NCI-H2227 treated with DMSO at 0.1 percent for 48 hours (cell line): ENCODE results near the gene ULK4.
A peak's percentile ranks its signal among the peaks of the same experiment; 100 is the strongest.
"Not testable (repeated sequence)": the region's sequence is repeated elsewhere in the genome, so short reads cannot be mapped to it uniquely, and the experiment has no call there.

ENCODE experiments used
- DNase-seq: peaks from one replicate; lab custom pipeline; 2025; lab: John Stamatoyannopoulos, UW

The ULK4 gene

DNA sequence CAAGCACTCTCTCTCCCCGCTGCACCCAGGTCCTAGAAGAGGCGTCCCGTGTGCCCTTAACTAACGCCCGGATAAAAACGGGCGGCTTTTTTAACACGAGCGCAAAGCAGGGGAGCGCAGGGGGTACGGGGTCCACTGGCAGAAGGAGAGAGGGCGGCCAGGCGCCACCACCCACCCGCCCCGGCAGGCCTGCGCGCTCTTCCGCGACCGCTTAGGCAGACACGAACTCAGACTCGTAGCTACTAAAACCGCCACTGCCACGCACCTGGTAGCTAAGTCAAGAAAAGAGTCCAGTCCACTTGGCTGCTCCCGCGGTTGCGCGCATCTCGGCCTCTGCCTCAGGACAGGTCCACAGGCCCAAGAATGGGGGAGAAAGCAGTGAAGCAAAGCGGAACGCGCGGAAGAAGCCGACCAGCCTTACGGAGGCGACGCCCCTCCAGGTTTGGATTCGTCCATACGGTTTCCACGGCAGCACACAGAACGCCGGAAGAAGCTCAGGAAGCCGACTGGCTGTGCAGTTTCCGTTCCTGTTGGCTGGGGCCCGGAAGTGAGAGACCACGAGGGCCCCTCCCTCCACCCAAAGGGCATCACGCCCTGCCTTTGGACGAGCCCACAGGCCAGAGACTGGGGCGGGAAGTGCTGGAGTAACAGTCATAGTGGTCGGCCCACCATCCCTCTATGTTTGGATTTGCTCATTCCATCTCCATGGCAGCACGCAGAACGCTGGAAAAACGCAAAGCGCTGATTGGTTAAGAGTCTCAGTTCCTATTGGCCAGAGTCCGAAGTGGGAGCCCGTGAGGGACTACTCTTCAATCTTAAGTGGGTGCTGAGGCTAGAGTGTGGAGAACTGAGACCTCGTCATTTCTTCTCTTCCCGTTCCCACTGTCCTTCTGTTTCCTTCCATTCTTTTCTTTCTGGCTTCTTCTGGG lies at the start of gene ULK4:
Gene ULK4 (minus strand): TSS at position 353 of the 929 bp plus-strand sequence. CDS start 7,344 bp downstream, outside the sequence.
- peak; percentile 96 for DNase-seq

DNA sequence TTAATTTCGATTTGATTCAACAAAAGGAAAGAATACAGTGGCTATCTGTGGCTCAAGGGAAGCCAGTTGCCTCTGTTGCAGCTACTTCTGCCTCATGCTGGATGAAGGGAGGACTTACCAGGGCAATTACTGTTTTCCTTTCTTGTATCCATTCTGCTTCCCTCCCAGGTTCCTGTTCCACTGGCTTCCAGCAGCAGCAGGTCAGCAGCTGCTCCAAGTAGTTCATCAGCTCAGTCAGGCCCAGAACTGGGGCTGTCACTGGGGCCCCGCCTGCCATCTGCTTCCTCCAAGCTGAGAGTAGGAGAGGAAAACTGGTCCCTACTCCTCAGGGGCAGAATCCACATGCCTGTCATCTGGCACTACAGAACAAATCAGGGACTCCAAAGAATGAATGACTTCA lies 48.6 kb upstream of the ULK4 start:
- DNase-seq = peak; percentile 36

DNA sequence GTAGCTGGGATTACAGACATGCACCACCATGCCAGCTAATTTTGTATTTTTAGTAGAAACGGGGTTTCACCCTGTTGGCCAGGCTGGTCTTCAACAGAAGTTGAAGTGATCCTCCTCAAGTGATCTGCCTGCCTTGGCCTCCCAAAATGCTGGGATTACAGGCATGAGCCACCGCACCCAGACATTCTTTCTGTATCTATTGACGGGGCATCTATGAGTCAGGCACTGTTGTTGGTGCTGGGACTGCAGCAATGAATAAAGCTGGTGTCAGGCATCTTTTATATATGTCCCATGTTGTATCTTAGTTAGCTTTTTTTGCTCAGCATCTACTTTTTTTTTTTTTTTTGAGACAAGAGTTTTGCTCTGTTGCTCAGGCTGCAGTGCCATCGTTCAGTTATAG lies 47.6 kb upstream of the ULK4 start:
- DNase-seq = no peak

DNA sequence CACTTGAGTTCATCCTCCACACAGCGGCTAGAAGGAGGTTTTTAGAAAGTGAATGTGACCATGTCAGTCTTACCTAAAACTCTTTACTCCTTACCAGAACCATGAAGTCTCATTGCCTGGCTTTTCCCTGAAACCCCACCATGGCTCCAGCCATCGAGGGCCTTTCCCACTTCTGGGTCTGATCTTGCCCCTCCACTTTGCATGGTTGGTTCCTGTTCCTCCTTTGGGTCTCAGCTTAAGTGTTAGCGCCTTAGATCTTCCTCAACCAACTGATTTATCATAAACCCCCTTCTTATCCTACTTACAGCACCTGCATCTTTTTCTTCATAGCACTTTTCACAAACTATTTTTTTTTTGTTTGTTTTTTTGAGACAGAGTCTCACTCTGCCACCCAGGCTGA lies 45.9 kb upstream of the ULK4 start:
- no peak for DNase-seq

DNA sequence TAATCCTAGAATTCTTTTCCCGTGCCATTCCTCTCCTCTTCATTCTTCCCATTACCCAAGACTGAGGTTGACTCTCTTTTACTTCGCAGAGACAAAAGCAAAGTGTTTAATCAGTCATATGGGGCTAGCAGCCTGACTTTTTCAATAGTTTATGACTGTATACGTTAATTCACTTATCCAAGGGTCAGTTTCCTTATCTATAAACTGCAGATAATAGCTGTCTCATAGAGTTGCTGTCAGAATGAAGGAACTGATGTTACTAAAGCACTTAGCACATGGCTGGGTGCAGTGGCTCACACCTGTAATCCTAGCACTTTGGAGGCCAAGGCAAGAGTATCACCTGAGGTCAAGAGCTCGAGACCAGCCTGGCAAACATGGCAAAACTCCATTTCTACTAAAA lies 43.5 kb upstream of the ULK4 start:
- DNase-seq = no peak

DNA sequence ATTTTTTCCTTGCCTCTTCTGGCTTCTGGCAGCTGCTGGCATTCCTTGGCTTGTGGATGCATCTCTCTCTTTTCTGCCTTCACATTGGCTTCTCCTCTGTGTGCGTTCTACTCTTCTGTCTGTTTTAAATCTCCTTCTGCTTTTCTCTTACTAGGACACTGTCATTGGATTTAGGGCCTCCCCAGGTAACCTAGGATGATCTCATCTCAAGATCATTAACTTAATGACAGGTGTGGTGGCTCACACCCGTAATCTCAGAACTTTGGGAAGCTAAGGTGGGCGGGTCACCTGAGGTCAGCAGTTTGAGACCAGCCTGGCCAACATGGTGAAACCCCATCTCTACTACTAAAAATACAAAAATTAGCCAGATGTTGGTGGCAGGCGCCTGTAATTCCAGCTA lies 40.9 kb upstream of the ULK4 start:
- DNase-seq = no peak

DNA sequence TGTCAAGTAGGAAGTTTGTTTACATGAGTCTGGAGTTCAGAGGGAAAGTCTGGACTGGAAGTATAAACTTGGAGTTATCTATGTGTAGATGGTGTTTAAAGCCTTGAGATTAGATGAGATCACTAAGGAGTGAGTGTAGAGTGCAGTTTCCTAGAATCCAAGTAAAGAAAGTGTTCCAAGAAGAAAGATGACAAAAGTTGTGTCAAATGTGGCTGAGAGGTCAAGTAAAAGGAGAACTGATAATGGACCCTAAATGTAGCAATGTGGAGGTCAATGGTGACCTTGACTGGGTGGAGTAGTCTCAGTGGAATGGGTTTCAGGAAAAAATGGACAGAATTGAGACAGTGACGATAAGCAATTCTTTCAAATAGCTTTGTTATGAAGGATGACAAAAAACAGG lies 39.9 kb upstream of the ULK4 start:
- DNase-seq = no peak

DNA sequence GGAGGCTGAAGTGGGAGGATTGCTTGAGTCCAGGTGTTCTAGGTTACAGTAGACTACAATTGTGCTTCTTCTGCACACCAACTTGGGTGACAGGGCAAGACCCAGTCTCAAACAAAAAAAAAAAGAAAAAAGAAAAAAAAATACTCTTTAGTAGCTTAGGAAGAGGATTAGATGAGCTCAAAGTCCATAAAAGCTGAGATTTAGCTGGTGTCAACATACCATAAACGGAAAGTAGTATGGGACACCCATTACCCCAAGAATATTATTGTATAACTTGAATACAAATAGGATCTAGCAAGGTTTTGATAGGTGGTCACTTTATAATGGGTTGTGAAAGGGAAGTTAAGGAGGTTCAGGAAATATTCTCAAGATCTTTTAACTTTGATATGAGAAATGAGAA lies 38.0 kb upstream of the ULK4 start:
- DNase-seq = no peak

DNA sequence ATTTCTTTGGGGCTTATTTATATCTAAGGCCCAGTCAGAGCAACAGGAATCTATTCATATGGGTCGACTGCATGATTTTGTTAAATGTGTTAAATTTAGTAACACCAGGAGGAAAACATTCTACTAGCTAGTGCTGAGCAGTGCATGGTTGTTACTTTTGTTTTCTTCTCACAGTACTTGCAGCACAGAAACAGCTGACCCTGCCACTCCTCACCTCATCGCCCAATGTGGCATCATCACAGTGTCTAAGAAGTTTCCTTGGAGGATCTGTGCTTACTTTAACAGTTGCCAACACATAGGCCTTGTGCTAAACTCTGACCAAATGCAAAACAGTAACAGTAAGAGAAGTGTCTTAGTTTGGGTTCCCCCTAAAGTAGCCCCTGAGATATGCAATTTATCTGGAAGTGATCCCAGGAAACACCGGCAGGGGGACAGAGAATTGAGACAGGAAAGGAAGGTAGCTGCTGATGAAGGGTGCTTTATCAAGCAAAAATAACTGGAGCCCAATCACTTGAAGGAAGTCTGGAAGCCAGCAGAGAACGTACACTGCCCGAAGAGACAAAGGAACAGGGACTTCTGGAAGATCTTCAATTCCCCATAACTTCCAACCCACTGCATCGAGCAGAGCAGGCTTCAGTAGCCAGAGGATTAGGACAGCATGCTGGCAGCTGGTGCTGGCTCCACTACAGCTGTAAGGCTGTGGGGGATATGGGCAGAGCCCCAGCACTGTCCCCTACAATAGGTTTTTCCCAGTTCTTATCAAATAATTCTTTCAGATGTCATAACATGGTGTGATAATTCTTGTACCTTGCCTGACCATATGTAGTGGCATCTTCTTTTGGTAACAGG lies 36.0 kb upstream of the ULK4 start:
- DNase-seq = no peak

DNA sequence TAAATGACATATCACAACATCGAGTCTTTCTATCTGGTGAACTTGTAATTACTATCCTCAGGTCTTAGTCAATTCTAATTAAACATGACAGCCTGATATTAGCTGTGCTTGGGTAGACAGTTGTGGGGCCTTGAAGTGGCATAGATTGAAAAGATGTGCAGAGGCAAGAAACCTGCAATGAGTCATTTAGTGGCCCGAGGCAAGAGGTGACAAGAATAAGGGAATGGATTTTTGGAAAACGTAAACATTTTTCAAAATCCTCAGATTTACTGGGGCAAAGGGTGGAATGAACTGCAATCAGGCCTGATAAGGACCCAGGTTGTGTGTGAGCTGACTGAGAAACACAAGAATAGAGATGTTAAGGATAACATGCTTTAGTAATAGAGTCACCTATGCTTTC lies 29.5 kb upstream of the ULK4 start:
- DNase-seq = no peak

DNA sequence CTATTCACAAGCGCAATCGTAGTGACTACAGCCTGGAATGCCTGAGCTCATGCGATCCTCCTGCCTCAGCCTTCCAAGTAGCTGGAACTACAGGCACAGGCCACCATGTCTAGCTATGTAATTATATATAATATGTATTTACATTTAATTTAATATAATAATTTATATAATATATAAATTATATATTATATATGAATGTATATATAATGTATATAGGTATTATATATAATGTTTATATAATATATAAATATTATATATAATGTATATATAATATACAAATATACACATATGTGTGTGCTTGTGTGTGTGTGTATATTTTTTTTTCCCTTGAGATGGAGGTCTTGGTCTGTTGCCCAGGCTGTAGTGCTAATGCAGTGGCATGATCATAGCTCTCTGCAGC lies 27.6 kb upstream of the ULK4 start:
- no peak for DNase-seq

DNA sequence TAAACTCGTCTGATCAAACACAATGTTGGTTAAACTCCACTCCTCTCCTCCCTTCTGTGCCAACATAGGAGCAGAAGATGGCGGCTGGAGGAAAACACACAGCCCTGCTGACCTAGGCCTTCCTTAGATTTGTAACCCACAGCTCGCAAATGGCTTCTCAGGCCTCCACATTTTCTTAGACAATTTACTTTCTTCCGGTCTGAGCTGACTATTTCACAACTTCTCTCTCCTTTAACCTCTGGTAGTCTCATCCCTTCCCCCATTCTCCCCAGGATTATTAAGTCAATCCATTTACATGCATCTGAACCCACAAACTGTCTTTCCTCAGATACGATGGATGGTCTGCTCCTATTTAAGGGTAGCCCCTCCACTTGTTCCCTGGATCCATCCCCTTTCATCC lies 25.7 kb upstream of the ULK4 start:
- DNase-seq = no peak

DNA sequence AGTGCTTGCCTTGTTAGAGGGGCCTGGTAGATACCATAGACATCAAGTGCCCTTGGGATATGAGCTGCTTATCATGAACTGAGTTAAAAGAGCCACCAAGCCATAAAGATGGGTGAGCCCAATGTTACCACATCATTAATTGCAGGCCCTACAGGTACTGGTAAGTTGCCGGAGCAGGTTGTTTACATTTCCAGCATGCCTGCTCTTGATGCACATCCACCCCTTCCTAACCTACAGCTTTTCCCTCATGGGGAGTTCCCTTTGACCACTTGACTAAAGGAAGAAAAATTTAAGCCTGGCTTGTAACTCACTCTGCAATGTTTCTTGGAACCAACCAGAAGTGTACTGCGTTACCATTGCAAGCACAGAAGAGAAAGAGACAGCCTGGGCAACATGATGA lies 24.7 kb upstream of the ULK4 start:
- no peak for DNase-seq

DNA sequence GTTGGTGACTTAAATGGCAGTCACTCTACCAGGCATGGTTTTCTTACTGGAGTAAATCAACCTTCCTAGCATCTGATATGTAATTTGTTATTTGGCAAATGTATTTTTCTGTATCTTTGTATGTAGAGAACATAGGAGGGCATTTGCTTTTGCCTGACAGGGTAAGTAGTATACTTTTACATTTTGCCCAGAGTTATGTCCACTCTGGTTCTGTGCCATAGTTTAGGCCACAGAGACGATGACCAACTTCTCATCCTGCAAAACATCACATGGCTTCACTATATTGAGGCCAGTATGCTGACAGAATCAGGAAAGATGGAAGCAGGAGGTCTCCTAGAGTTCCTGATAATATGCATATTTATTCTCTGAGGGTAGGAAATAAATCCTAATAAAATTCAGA lies 23.1 kb upstream of the ULK4 start:
- no peak for DNase-seq

DNA sequence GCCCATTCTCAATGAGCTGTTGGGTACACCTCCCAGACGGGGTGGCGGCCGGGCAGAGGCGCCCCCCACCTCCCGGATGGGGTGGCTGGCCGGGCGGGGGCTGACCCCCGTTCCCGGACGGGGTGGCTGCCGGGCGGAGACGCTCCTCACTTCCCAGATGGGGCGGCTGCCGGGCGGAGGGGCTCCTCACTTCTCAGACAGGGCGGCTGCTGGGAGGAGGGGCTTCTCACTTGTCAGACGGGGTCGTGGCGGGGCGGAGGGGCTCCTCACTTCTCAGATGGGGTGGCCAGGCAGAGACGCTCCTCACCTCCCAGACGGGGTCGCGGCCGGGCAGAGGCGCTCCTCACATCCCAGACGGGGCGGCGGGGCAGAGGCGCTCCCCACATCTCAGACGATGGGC lies 21.2 kb upstream of the ULK4 start:
- not testable (repeated sequence) for DNase-seq

DNA sequence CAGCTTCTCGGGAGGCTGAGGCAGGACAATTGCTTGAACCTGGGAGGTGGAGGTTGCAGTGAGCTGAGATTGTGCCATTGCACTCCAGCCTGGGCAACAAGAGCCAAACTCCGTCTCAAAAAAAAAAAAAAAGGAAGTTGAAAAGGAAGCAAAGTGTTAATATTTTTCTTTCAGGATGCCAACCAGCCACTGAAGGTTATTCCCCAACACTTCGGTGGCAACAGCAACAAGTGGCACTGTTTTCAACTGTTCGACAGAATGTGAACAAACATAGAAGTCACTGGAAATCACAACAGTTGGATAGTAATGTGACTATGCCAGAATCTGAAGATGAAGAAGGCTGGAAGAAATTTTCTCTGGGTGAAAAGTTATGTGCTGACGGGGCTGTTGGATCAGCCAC lies 15.5 kb upstream of the ULK4 start:
- DNase-seq = not testable (repeated sequence)

DNA sequence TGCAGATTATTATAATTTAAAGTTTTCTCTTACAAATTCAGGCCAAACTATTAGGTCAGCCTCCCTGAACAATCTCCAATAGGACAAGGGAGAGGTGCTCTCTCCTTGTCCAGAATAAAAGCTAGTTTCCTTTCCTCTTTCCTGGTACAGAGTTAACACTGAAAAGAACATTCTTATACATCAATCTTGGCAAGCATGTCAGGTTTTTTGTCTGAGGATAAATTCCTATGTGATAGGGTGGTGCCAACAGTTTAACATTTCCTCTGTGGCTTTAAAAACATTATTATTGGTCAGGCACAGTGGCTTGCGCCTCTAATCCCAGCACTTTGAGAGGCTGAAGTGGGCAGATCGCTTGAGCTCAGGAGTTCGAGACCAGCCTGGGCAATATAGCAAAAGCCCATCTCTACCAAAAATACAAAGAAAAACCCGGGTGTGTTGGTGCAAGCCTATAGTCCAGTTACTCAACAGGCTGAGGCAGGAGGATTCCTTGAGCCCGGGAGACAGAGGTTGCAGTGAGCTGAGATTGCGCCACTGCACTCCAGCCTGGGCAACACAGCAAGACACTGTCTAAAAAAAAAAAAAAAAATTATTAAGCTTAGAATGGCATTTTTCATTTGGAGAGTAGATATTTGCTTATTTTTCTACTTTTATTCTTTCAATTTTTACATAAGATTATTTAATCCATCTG lies 13.7 kb upstream of the ULK4 start:
- DNase-seq = no peak

DNA sequence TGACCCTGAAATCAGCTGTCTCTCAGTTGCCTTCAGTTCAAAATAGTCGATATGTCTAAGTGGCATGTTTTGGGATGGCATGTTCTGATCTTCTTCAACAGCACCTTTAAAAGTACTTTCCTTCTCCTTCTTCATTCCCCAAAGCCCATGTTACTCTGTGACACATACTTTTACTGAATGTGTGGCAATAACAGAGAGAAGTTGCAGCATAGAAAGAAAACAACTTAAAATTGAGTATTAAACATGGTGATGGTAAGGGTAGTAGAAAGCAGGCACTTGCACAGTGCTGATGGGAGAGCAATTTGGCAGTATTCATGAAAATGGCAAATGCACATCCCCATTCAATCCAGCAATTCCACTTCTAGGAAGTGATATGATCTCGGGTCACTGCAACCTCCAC lies 12.3 kb upstream of the ULK4 start:
- no peak for DNase-seq

DNA sequence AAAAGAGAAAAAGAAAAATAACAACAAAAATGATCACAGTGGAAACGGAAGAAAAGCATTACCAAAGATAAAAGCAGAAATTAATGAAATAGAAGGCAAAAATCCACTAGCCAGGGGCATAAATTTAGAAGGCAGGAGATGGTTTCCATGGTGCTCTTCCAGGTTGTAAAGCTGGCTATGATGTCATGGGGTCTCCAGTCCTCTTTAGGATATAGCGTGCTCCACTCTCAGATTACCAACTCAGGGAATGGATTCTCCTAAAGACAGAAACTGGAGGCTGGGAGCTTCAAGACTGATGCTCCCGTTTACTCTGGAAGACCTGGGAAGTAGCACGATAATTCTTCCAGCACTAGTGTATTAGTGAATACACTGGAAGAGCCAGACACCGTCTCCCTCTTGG lies 10.9 kb upstream of the ULK4 start:
- DNase-seq = no peak

DNA sequence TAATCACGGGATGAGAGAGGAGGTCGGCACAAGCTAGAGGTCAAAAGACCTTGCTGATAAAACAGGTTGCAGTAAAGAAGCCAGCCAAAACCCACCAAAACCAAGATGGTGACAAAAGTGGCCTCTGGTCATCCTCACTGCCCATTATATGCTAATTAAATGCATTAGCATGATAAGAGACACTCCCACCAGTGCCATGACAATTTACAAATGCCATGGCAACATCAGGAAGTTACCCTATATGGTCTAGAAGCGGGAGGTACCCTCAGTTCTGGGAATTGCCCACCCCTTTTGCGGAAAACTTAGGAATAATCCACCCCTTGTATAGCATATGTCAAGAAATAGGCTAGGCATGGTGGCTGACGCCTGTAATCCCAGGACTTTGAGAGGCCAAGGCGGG lies 4.3 kb upstream of the ULK4 start:
- DNase-seq = no peak

DNA sequence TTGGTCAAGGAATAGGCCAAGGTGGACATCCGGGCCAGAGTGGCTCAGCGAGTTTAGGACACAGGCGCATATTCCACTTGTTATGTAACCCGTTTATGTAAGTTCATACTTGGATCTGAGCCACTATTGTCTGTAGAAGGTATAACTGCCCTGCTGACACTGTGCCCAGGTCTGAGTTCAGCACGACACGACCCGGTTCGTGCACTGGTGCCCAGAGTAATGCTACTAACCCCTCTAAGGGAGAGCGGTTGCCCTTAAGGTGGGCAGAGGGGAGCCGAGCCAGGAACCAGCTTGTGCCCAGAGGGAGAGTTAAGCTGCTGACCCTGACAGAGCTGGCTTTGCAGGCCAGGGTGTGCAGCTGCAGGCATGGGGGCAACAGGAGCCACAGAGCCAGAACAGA lies 1.9 kb upstream of the ULK4 start:
- no peak for DNase-seq
